GM12878 (cell line): ENCODE results near the gene MSTN. TPM values are rescaled to one million over a fixed set of nuclear protein-coding genes. Genes with fewer than 3 reads are reported as not detected.

Experiments
- ATAC-seq: fragments of 200-7000 bp; cut with Tn5 transposase; 3 replicates; pipeline ENCODE4 v1.9.1; 2020; ENCODE audit warnings: mild to moderate bottlenecking, moderate library complexity
- BruUV-seq: library from RNA; stranded (reverse); fragments of 400-500 nt; replicated peaks from 2 replicates; lab custom pipeline; 2021; lab: Mats Ljungman, UMichigan
- CTCF ChIA-PET: fragments of 300-600 bp; sonication (Branson Sonifier 250); formaldehyde crosslinking; extraction: SDS; loops from one replicate; lab custom pipeline; 2021; ENCODE audit warnings: inconsistent platforms; lab: Yijun Ruan, JAX
- POLR2A ChIA-PET: fragments of 350-600 bp; formaldehyde crosslinking; extraction: SDS; loops from one replicate; lab custom pipeline; 2021; ENCODE audit warnings: inconsistent platforms; lab: Charles Lee
- RAD21 ChIA-PET: fragments of 300-600 bp; sonication (Branson Sonifier 250); formaldehyde crosslinking; loops from one replicate; lab custom pipeline; 2023; ENCODE audit warnings: antibody characterized with exemption; ENCODE audit not compliant: unreplicated experiment; lab: Charles Lee
- SMC1A ChIA-PET: fragments of 300-600 bp; sonication (Branson Sonifier 250); formaldehyde crosslinking; loops from one replicate; lab custom pipeline; 2023; ENCODE audit not compliant: unreplicated experiment, uncharacterized antibody; lab: Charles Lee
- DNase-seq: peaks from one replicate; pipeline ENCODE4 v3.0.0-alpha.2; 2011; ENCODE audit warnings: low read depth, low spot score
- FAIRE-seq: peaks from 3 replicates; lab custom pipeline; 2011; peaks lifted over from hg19 to GRCh38; lab: Jason Lieb, UNC
- H2AFZ ChIP-seq: 2 replicates; pipeline ENCODE4 v1.6.0; 2011; ENCODE audit warnings: low read depth, low read length, control low read depth; ENCODE audit not compliant: control insufficient read depth
- H3K27ac ChIP-seq: 2 replicates; pipeline ENCODE4 v1.5.1; 2011; ENCODE audit warnings: control low read depth; ENCODE audit not compliant: control insufficient read depth, insufficient read depth
- H3K27me3 ChIP-seq, 2 experiments: replicated peaks in 1 of 2; 2 replicates each; pipeline versions ENCODE4 v1.6.0 to v1.6.1; 2011; ENCODE audit warnings: low read length in 1 of 2; ENCODE audit not compliant: control insufficient read depth in 2 of 2, insufficient read depth in 2 of 2
- H3K36me3 ChIP-seq, 2 experiments: 2 replicates each; pipeline ENCODE4 v1.5.1; 2011; ENCODE audit warnings: low read length in 1 of 2; ENCODE audit not compliant: control insufficient read depth in 2 of 2, insufficient read depth in 2 of 2
- H3K4me1 ChIP-seq: 2 replicates; pipeline ENCODE4 v1.6.1; 2011; ENCODE audit warnings: mild to moderate bottlenecking, low read length, moderate library complexity, mixed read lengths; ENCODE audit not compliant: control insufficient read depth, insufficient read depth
- H3K4me2 ChIP-seq: 2 replicates; pipeline ENCODE4 v1.6.0; 2011; ENCODE audit warnings: control low read depth; ENCODE audit not compliant: control insufficient read depth, insufficient read depth
- H3K4me3 ChIP-seq: fragments of 200-600 bp; sonication (generic); 2 replicates; pipeline ENCODE4 v1.5.1; 2016
- H3K79me2 ChIP-seq: 2 replicates; pipeline ENCODE4 v1.6.0; 2011; ENCODE audit warnings: low read length; ENCODE audit not compliant: control insufficient read depth, insufficient read depth
- H3K9ac ChIP-seq: 2 replicates; pipeline ENCODE4 v1.8.0; 2011; ENCODE audit warnings: low read length, control low read depth, mixed read lengths; ENCODE audit not compliant: control insufficient read depth, insufficient read depth
- H3K9me3 ChIP-seq: replicated peaks from 3 replicates; pipeline ENCODE4 v1.5.1; 2011; ENCODE audit warnings: mild to moderate bottlenecking, low read length; ENCODE audit not compliant: control insufficient read depth, insufficient read depth
- H4K20me1 ChIP-seq: 2 replicates; pipeline ENCODE4 v1.6.0; 2011; ENCODE audit not compliant: control insufficient read depth, insufficient read depth
- CEBPZ ChIP-seq: fragments of 150-350 bp; IDR thresholded peaks from 2 replicates; pipeline ENCODE4 v1.6.1; 2016; ENCODE audit warnings: low read depth, low read length
- PAX5 ChIP-seq: IDR thresholded peaks from 2 replicates; pipeline ENCODE4 v1.6.1; 2011; ENCODE audit warnings: low read depth, low read length, borderline replicate concordance
- WGBS: methylation state at CpG from one replicate; pipeline ENCODE4 v1.1.6; 2016; ENCODE audit warnings: low lambda C conversion rate; ENCODE audit not compliant: insufficient replicate concordance, insufficient coverage; ENCODE audit errors: missing lambda C conversion rate; 5-methylcytosine and 5-hydroxymethylcytosine counted together
- in situ Hi-C: fragments of 300-500 bp; cut with MboI; formaldehyde crosslinking; loops from 9 replicates; pipeline ENCODE4 v1.14.3; 2018; ENCODE audit warnings: mixed read lengths
- intact Hi-C: fragments of 100-400 bp; cut with micrococcal nuclease; formaldehyde crosslinking; loops from one replicate; pipeline ENCODE4 v1.14.2; 2022; ENCODE audit not compliant: unreplicated experiment
- polyA plus RNA-seq, 11 experiments: library from polyadenylated mRNA; depleted of rRNA in 4 of 11; unstranded in 6 of 11; stranded (reverse) in 5 of 11; fragments of >200 nt; fragmentation: Nextera tagmentation in 4 of 11; fragmentation: Illumina TruSeq in 1 of 11; extraction: Ambion mirVana in 4 of 11; extraction: Trizol in 1 of 11; gene quantifications; 1 replicate in 1 of 11; 2 replicates in 10 of 11; pipeline versions ENCODE4 v1.2.1 to v1.2.3, GENCODE V29; 2011 to 2016; ENCODE audit warnings: inconsistent platforms in 2 of 11, missing spikeins in 2 of 11, low read depth in 1 of 11
- total RNA-seq, 4 experiments: library from RNA; depleted of rRNA in 3 of 4; stranded (reverse); fragments of >200 nt in 3 of 4; fragmentation: Illumina TruSeq in 1 of 4; extraction: Trizol in 1 of 4; gene quantifications; 2 replicates each; pipeline versions ENCODE4 v1.2.1 to v1.2.3, GENCODE V29; 2013 to 2021
- TF ChIP-seq, protein P1 (sequence below): fragments of 450-650 bp; IDR thresholded peaks from 2 replicates; pipeline ENCODE4 v1.6.1; 2018; ENCODE audit warnings: borderline replicate concordance, mild to moderate bottlenecking; ENCODE audit not compliant: partially characterized antibody

Gene MSTN
- total and polyA plus RNA-seq, 10 of the 15 experiments (the other 5 are each of a cell fraction or from before 2014, with no cell fraction given): 0.04 to 0.33 (median 0.10) TPM; not detected in 7

DNA sequence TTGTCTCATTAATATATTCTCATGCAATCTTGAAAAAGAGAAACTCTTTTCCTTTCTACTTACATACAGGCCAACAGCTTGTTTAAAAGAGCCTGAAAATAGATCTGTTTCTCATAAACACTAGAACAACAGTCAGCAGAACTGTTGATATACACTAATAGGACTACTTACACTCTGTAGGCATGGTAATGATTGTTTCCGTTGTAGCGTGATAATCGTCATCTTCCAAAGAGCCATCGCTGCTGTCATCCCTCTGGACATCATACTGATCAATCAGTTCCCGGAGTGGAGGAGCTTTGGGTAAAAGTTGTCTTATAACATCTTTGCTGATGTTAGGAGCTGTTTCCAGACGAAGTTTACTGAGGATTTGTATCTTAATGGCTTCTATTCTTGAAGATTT lies 476 bp downstream of the MSTN start:
- ATAC-seq: no peak
- Histone ChIP-seq H3K9ac (no peak overlapping the region), H3K4me3 (no peak overlapping the region), H3K4me1 (no peaks in the 10 kb centered on the region), H3K27ac (no peak overlapping the region), H2AFZ (no peak overlapping the region), H4K20me1 (no peaks in the 10 kb centered on the region), H3K36me3 (no peaks in the 10 kb centered on the region), H3K9me3 (no peaks in the 10 kb centered on the region), H3K79me2 (no peaks in the 10 kb centered on the region), H3K4me2 (no peak overlapping the region), H3K27me3 (no peaks in the 10 kb centered on the region)
- BruUV-seq: no TSS peak
- ChIA-PET CTCF (interaction anchor here (1.3 kb wide), 1 partner anchor 299 kb away, joined by 4 read pairs; no protein-coding TSS in a partner anchor), SMC1A (interaction anchor here (0.9 kb wide), 1 partner anchor 283 kb away, joined by 5 read pairs; no protein-coding TSS in a partner anchor), POLR2A (interaction anchor here (0.6 kb wide), 1 partner anchor 129 kb away, joined by 3 read pairs; no protein-coding TSS in a partner anchor), RAD21 (interaction anchor here (0.8 to 1.7 kb wide), 3 partner anchors 10 to 401 kb away, joined by 3 read pairs; no protein-coding TSS in a partner anchor)
- TF ChIP-seq CEBPZ: no peak
- TF ChIP-seq PAX5: no peak
- TF ChIP-seq, protein P1, sequence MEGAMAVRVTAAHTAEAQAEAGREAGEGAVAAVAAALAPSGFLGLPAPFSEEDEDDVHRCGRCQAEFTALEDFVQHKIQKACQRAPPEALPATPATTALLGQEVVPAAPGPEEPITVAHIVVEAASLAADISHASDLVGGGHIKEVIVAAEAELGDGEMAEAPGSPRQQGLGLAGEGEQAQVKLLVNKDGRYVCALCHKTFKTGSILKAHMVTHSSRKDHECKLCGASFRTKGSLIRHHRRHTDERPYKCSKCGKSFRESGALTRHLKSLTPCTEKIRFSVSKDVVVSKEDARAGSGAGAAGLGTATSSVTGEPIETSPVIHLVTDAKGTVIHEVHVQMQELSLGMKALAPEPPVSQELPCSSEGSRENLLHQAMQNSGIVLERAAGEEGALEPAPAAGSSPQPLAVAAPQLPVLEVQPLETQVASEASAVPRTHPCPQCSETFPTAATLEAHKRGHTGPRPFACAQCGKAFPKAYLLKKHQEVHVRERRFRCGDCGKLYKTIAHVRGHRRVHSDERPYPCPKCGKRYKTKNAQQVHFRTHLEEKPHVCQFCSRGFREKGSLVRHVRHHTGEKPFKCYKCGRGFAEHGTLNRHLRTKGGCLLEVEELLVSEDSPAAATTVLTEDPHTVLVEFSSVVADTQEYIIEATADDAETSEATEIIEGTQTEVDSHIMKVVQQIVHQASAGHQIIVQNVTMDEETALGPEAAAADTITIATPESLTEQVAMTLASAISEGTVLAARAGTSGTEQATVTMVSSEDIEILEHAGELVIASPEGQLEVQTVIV: no peak
- intact Hi-C loops (no loop called here), in situ Hi-C loops (no loop called here)
- FAIRE-seq: no peak
- no peak for DNase-seq
- WGBS: 71% methylated on average over 6 of the region's 6 CpGs
